NCI-H510A (cell line): ENCODE results near the gene SUPT20HL1.
"Not testable (repeated sequence)": the region's sequence is repeated elsewhere in the genome, so short reads cannot be mapped to it uniquely, and the experiment has no call there.

Experiments
- DNase-seq: peaks from one replicate; lab custom pipeline; 2025; lab: John Stamatoyannopoulos, UW

SUPT20HL1 gene

DNA sequence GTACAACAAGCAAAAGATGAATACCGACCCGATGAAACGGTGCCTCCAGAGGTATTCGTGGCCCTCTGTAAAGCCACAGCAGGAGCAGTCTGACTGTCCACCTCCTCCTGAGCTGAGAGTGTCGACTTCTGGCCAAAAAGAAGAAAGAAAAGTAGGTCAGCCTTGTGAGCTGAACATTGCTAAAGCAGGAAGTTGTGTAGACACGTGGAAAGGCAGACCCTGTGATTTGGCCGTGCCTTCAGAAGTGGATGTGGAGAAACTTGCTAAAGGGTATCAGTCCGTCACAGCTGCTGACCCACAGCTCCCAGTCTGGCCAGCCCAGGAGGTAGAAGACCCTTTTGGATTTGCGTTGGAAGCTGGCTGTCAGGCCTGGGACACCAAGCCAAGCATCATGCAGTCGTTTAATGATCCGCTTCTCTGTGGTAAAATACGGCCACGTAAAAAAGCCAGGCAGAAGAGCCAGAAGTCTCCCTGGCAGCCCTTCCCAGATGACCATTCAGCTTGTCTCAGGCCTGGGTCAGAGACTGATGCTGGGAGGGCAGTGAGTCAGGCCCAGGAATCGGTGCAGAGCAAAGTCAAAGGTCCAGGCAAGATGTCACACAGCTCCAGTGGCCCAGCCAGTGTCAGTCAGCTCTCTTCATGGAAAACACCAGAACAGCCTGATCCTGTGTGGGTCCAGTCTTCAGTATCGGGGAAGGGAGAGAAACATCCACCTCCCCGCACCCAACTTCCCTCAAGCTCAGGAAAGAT, 3.2 kb downstream of the SUPT20HL1 start:
- not testable (repeated sequence) for DNase-seq

DNA sequence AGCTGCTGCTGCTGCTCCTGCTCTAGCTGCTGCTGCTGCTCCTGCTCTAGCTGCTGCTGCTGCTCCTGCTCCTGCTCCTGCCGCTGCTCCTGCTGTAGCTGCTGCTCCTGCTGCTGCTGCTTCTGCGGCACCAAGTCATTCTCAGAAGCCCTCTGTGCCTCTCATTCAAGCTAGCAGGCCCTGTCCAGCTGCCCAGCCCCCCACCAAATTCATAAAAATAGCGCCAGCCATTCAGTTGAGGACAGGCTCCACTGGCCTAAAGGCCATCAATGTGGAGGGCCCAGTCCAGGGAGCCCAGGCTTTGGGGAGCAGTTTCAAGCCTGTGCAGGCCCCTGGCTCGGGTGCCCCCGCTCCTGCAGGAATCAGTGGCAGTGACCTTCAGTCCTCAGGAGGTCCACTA, 3.9 kb downstream of the SUPT20HL1 start:
- no peak for DNase-seq

DNA sequence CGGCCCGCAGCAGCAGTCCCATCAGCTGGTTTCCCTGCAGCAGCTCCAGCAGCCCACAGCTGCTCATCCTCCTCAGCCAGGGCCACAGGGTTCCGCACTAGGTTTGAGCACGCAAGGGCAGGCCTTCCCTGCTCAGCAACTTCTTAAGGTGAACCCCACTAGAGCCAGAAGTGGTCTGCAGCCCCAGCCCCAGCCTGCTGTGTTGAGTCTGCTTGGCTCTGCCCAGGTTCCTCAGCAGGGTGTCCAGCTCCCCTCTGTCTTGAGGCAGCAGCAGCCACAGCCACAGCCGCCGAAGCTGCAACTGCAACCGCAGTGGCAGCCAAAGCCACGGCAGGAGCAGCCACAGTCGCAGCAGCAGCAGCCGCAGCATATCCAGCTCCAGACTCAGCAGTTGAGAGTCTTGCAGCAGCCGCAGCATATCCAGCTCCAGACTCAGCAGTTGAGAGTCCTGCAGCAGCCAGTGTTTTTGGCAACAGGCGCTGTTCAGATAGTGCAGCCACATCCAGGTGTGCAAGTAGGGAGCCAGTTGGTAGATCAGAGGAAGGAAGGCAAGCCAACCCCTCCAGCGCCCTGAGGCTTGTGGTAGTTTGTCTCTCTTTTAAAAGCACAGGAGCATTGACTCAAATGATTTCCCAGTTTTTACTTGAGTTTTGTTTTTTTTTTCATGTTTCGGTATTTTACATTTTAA, 4.6 kb downstream of the SUPT20HL1 start:
- DNase-seq, result no peak

- DNase-seq, result not testable (repeated sequence)
Measured at GRCh38 chrX:24366762-24367400, 6.4 kb downstream of the SUPT20HL1 start.

- DNase-seq, result no peak
Measured at GRCh38 chrX:24369816-24370215, 9.4 kb downstream of the SUPT20HL1 start.

DNA sequence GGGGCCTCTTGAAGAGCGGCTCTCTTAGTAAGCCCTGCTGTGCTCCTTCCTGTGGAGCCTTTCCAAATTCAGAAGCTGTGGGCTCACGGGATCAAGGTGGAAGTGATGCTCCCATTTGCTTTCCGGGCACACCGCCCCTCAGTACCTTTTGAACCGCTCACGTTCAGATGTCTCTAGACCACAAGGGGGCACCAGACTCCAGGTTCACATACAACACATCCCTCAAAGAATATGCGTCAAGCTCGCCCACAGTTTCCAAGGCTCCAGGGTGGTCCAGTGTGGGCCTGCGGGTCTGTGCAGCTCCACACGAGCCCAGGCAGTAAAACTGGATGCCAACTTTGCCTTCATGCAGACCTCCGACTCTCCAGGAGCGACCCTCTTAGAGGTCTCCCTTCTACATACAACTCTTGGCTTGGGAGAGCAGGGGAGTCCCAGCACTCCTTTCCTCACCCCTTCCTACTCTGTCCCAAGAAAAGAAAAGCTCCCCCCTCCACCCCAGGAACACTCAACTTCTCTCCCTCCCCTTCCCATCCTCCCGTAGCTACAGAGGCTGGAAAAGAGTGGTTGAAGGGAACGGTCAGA, 11.0 kb downstream of the SUPT20HL1 start:
- peak; percentile 5 for DNase-seq

- no peak for DNase-seq
Measured at GRCh38 chrX:24372021-24372763, 11.8 kb downstream of the SUPT20HL1 start.

DNA sequence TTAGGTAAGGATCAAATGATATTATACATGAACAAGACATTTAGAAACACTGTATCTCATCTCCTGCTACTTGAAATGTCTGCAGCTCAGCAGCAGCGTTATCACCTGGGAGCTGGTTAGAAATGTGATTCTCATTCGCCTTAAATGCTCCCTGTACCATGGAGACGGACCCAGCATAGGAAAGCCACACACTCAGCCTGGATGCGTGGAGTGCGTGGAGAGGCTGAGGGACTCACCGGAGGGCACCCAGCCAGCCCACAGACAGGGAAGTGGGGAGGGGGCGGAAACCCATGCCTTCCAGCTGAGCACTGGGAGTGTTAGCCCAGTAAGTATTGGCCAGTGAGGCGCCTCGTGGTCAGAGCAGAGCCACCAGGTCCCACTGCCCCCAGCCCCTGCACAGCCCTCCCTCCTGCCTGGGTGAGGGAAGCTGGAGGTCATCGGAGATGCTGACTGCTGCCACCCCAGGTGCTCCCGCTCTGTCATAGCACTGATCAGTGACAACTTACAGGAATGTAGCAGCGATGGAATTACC, 15.2 kb downstream of the SUPT20HL1 start:
- DNase-seq, result no peak

GRCh38 chrX:24376403-24376802, 16.0 kb downstream of the SUPT20HL1 start:
- DNase-seq, result no peak

DNA sequence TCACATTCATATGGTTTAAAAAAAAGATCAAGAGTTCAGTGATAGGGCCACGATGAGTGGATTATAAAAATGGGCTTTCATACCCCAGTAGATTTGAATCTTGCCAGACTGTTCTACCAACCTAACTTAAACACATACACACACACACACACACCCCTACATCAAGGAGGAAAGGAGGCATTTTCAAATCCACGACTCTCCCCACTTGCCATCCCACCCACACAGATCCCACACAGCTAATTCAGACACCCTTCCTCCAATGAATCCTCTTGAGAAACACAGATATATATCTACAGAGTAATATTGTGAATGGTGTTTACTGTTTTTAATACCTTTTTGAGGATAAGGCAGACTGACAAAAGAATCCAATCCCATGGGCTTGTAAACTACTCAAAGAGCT, 16.8 kb downstream of the SUPT20HL1 start:
- no peak for DNase-seq

GRCh38 chrX:24377911-24378468, 17.6 kb downstream of the SUPT20HL1 start:
- DNase-seq, result no peak

DNA sequence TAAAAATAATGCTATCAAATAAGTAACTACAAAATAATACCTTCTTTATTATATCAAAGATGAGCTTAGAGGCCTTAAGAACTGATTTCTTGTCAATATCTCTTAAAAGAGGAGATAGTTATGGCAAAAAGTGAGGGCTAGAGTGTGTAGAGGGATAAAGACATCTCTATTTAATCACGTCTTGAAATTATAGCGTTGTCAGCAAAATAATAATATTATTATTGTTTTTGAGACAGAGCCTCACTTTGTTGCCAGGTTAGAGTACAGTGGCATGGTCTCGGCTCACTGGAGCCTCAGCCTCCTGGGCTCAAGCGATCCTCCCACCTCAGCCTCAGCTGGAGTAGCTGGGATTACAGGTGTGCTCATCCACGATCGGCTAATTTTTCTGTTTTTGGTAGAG, 18.3 kb downstream of the SUPT20HL1 start:
- no peak for DNase-seq

- no peak for DNase-seq
Measured at GRCh38 chrX:24380262-24381187, 20.1 kb downstream of the SUPT20HL1 start.

DNA sequence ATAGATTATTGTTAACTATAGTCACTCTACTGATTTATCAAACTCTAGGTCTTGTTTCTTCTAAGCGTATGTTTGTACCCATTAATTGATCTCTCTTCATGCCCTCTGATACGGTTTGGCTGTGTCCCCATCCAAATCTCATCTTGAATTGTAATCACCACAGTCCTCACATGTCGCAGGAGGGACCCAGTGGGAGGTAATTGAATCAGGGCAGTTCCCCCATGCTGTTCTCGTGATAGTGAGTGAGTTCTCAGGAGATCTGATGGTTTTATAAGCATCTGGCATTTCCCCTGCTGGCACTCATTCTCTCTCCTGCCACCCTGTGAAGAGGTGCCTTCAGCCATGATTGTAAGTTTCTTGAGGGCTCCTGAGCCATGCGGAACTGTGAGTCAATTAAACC, 21.9 kb downstream of the SUPT20HL1 start:
- DNase-seq, result not testable (repeated sequence)

DNA sequence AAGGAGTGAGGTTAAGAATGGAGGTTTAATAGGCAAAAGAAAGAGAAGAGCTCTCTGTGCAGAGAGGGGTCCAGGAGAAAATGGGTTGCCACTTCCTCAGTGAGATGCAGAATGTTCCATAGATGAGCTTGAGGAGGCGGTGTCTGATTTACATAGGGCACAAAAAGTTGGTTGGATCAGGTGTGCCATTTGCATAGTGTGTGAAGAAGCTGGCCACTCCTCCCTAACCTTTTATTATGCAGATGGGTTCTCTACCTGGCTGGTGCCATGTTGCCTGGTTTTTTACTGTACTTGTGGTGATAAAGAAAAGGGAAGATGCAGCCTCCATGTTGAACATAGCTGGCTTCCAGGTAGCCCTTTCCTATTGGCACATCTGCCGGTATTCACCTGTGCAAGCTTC, 27.3 kb downstream of the SUPT20HL1 start:
- DNase-seq, result no peak

- no peak for DNase-seq
Measured at GRCh38 chrX:24391389-24391788, 30.9 kb downstream of the SUPT20HL1 start.

DNA sequence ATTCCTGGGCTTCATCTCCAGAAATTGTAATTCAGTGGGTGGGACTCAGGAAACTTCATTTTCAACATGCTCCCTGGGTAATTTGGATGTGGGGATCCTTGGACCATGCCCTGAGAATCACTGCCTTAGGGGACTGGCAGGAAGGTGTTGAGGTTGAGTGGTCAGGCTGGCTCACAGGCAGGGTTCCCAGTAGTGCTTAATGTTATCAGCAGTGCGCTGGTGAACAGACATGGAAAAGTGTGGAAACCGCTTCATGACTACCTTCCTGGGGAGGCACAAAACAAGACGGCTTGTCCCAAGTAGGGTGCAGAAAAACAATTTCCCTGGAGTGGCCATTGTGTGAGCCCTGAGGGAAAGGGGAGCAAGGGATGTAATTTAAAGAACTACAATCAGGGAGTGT, 31.4 kb downstream of the SUPT20HL1 start:
- no peak for DNase-seq

DNA sequence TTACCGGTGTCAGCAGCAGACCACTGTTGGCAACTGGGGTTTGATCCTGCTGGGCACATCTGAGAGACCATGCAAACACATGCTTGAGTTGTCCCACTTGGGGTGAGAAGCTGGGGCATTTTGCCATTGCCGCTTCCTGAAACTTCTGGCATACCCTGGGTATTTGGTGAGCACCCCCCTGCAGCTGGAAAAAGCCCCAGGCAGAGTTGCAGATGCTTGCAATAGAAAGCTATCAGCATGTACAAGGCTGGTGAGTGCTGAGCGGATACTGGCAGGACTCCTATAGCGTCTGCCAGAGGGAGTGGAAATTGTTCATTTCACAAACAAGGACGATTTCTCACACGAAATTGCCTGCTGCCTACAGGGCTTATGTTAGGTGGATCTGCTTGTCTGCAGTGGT, 32.3 kb downstream of the SUPT20HL1 start:
- DNase-seq, result no peak

- peak; percentile 9 for DNase-seq
Measured at GRCh38 chrX:24395775-24396174, 35.3 kb downstream of the SUPT20HL1 start.

DNA sequence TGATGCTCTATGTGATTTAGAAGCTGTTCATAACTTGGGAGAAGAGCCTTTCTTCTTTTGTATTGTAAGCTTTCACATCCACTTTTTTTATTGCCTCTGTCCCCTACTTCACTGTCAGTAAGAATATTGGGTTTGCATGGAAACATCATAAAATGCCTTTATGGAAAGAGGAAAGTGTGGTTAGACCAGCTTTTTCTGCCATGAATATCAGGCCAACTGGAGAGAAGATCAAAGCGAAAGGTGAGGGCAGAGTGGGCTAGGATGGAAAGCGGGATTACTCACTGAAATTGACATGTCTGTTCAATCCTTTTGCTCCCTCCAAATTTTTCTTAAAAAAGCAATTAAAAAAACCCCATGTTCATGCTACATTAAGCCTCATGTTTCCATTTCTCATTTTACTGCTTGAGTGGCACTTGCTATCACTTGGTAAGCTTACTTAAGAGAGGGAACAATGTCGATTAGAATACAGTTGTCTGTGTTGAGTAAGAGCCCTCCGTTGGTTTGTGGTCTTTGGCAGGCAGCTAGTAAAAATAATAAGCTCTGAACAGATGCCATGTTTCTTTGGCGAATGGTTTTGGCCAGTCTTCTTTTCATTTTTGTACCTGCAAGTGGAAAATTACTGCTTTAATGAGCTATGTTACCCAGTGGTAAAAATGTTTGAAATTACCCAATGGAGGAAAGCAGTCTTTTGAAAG, 35.9 kb downstream of the SUPT20HL1 start:
- DNase-seq, result no peak
